NCI-H1092 treated with DMSO at 0.1 percent for 48 hours (cell line): ENCODE measurements around the gene NDUFS4.
"Not testable (repeated sequence)": the region's sequence is repeated elsewhere in the genome, so short reads cannot be mapped to it uniquely, and the experiment has no call there.

ENCODE experiments used
- DNase-seq: peaks from one replicate; lab custom pipeline; 2025; lab: John Stamatoyannopoulos, UW

The NDUFS4 gene

DNA sequence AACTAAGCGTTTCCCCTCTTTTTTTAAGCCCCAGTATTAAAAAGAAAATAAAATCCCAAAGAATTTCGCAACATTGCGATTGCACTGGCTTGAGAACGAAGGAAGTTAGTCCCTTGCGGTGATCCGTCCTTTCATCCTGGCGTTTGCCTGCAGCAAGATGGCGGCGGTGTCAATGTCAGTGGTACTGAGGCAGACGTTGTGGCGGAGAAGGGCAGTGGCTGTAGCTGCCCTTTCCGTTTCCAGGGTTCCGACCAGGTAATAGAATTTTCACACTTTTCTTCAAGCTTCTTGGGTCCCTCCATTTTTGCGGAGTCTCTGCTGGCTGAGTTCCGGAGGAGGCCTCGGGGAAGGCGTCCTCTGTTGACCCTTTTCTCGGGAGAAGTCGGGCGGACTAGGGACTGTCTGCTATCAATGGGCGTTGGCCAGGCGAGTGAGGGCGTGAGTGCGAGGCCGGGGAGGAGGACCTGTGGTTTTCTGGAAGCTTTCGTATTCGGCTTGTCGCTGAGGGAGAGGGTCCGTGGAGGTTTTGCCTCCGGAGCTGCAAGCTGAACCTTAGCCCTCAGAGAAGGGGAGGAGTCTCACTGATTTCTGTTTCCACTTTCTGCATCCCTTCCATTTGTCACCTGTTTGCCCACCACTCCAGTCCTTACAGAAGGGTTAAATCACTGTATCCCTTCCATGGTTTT is at the start of gene NDUFS4:
Gene NDUFS4 (plus strand): TSS at position 134 of the 686 bp plus-strand sequence. CDS start 24 bp downstream, at position 158.
- peak; percentile 87 for DNase-seq

DNA sequence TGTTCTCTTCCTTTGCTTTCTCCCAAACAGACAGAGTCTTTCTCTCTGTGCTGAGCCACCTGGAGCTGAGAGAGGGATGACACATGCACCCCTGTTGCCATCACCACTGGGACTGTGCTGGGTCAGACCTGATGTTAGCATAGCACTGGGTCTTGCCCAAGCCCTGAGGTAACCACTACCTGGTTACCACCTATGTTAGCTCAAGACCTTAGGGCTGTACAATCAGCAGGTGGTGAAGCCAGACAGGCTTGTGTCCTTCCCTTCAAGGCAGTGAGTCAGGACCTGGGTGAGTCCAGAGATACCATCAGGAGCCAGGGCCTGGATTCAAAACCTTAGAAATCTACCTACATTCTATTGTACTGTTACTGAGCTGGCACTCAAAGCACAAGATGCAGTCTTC is 47.9 kb upstream of the NDUFS4 start:
- DNase-seq = no peak

DNA sequence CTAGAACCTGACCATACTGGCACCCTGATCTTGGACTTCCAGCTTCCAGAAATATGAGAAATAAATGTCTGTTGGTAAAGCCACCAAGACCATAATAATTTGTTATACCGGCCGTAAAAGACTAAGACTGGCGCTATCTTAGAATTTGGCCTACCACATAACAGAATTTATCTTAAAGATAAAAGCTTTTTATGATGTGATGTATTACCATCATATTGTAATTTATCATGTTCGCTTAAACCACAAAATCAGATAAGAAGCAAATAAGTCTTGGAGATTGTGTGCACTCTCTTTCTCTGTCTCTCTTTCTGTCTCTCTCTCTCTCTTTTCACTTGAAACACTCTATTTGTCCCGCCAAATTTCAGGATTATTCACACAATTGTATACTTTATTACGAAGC is 44.5 kb upstream of the NDUFS4 start:
- no peak for DNase-seq

DNA sequence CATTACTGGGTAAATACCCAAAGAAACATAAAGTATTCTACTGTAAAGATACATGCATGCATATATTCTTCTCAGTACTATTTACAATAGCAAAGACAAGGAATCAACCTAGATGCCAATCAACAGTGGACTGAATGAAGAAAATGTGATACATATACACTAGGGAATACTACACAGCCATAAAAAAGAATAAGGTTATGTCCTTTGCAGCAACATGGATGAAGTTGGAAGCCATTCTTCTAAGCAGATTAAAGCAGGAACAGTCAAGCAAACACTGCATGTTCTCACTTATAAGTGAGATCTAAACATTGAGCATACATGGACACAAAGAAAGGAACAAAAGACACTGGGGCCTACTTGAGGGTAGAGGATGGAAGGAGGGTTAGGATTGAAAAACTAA is 39.6 kb upstream of the NDUFS4 start:
- no peak for DNase-seq

DNA sequence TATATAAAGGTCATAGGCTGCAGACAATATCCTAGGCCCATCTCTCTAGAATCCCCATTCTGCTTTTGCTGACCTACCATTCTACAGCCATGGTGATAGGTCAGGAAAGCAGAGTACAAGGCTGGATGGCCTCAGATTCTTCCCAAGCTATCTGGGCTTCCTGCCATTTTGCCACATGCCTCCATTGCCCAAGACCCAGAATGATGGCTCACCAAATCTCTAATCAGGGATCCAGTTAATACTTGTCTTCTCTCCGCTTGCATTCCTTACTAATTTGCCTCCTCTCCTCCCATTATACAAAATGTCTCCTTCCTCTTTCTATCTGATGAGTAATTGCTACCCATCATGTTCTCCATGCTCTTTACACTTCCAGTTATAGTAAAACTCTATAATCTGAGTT is 22.7 kb upstream of the NDUFS4 start:
- DNase-seq = no peak

DNA sequence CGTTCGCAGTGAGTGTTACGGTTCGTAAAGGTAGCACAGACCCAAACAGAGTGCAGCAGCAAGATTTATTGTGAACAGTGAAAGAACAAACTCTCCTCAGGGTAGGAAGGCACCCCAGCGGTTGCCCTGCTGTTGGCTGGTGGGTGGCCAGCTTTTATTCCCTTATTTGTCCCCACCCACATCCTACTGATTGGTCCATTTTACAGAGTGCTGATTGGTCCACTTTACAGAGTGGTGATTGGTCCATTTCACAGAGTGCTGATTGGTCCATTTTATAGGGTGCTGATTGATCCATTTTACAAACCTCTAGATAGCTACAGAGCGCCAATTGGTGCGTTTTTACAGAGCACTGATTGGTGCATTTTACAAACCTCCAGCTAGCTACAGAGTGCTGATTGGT is 19.7 kb upstream of the NDUFS4 start:
- not testable (repeated sequence) for DNase-seq

DNA sequence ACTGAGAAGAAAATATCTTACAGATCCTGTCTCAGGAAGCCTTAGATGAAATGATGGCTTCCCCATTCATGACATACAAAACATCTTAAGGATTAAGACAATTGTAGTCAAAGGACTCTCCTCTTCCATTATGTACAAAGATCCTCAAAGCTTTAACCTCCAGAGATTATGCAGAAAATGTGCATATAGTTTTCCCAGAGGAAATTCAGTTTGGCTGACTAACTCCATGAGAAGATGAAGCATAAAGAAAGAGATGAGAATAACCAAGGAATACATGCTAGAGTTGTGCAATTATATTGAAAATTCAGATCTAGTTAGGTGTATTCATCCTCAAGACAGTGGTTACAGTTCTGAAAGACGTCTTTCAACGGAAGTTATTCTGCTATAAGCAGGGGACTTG is 18.6 kb upstream of the NDUFS4 start:
- DNase-seq = no peak

DNA sequence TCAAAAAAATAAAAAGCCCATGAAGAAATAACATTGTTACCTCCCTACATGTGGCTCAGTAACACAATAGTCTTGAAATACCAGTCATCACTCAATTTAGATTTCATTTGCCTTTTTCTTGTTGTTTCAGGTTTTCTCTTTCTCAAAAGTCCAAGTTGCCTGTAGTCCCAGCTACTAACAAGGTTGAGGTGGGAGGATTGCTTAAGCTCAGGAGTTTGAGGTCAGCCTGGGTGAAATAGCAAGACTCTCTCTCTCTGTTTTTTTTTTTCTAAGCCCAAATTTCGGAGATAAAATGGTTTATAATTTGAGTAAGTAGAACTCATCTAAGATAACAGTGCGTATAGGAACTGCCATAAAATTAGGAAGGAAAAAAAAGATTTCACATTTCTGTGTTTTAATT is 17.5 kb upstream of the NDUFS4 start:
- DNase-seq = no peak

DNA sequence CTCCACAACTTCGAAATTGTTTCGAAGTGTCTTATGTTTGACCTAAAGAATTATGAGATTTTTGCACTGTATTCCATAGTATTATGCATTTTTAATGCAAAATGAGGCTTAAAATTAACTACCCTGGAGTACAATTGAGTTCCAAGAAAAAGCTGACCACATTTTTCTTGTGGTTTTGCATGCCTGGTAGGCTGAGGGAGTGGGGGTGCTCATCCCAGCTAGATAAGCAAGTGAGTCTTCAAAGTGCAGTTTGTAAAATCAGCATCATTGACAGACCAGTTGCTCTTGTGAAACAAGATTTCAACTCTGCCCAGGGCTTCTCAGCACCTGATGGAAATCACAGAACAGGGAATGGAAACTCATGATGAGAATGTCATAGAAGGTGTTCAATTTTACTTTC is 17.0 kb upstream of the NDUFS4 start:
- DNase-seq = no peak

DNA sequence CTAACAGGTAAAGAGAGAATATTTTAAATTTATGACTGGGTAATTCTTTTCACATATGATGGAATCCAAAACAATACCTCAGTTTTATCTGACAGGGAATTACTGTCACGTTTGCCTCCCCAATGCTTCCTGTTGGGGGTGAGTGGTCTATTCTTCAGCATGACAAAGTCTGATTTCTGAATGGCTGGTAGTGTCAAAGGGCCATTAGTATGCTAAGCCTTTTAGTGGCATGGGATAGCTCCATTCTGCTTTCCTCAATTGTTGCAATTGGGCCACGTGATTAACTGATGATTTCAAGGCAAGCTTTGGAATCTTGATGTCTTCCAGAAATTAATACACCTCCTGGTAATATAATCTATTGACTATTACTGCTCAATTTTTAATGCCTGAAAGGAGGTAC is 14.7 kb upstream of the NDUFS4 start:
- no peak for DNase-seq

DNA sequence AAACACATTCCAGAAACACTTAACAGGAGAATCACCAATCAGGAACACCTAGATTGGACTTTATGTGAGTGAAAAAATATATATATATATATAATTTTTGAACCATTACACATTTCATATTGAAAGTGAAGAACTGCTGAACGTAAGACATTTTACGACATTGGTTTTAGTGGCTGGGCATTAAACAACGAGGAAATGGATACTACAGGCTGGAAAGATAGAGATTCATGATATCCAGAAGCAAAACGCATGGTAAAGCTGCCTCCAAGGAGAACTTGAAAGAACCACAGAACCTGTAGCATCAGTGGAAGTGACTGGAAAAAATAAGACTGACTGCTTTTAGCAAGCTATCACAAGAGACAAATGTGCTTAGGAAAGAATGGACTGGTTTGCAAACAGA is 13.2 kb upstream of the NDUFS4 start:
- DNase-seq = no peak

DNA sequence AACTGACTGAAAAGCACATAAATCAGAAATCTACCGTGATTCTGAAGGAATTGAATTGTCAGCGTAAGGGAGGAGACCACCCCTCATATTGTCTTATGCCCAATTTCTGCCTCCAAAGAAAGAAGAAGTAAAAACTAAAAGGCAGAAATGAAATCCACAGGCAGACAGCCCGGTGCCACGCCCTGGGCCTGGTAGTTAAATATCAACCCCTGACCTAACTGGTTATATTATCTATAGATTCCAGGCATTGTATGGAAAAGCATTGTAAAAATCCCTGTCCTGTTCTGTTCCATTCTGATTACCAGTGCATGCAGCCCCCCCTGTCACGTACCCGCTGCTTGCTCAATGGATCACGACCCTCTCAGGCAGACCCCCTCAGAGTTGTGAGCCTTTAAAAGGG is 11.9 kb upstream of the NDUFS4 start:
- DNase-seq = not testable (repeated sequence)

DNA sequence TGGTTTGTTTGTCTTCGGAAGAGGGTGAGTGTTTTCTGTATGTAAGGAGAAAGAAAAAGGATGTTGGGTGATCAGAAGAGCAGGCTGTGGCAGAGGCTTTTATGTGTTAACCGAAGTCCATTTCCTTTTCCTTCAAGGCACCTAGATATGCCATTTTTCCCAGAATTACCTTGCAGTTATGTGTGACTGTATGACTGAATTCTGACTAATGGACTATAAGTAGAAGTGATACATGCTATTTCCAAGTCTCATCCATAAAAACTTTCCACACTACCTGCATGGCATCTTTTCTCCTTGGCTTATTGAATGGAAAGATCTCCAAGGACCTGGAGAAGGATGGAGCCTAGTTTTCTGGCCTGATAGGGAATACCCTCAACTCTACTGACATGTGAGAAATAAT is 10.6 kb upstream of the NDUFS4 start:
- DNase-seq = no peak

DNA sequence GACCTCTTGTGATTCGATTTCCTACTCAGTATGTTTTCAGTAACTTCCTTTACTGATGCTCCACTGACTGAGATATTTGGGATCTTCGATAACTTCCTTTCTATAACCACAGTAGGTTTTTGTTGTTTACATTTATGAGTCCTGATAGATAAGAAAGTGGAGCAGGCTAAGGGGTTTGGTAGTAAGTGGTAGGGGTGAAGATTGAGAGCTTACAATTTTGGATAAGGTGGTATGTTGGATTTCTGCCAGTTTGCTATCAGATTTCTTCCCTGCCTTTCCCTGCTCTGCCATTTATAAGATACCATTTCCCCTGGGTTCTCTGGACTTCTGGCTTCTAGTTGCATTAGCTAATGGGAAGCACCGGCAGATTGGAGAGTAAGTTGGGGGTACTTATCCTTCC is 7.9 kb upstream of the NDUFS4 start:
- DNase-seq = no peak

DNA sequence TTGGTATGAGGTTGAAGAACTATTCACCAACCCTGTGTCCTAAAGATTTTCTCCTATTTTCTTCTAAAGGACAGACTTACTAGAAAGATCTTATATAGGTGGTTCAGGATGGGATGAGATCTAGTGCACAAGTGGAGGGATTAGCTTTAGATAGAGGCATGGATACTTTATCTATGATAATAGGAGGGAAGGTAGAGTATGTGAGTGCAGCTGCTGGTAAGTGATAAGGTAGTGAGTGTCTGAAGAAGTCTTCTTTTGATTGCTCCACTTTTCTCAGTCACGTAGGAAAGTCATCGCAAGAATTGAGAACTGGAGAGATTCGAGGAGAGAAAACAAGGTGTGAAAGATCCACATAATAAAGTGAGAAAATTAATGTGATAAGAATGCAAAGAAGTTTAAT is 6.0 kb upstream of the NDUFS4 start:
- no peak for DNase-seq

DNA sequence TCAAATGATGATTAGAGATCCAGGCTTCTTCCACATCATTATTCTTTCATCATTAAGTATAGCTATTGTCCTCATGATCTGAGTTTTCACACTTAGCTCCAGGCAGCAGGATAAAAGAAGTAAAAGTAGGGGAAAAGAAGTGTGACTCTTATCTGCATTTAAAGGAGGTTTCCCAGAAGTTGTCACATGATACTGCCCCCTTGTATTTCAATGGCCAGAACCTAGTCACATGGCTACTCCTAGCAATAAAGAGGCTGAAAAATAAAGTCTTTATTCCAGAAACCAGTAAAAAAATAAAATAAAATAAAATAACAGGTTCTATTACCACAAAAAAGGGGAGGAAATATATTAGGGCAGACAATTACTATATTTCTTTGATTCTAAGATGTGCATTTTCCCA is 5.3 kb upstream of the NDUFS4 start:
- DNase-seq = no peak

DNA sequence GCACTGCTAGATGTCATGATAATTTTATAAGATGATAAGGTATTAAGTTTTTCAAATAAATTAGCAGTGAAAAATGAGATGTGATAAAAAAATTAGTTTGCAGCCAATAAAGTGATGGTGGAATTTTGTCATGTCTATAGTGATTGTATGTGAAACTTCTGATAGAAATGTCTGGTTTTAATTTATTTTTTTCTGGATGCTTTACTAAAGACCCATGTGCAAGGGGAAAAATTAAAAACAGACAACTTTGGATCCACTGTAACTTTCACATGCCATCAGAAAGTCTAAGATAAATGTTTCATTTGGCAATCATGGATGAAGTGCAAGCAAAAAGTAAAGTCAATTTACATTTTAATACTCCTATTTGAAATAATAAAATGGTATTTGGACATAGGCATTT is 4.4 kb upstream of the NDUFS4 start:
- DNase-seq = no peak

DNA sequence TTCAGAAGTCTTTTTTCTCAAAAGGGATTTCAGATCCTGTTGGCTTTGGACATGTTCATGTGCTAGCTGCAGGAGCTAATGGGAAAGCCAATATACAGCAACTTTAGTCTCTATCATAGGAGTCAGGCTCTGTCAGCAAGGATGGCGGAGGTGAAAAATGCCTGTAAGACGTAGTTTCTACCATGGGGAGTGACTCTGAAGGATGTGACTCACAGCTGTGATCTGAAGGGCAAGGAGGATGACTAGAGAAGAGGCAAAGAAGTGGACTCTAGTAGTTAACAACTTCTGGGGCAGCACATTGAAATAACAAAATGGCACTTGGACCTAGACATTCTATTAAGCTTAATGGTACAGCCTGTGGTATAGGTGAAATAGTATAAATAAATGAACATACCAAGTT is 3.1 kb upstream of the NDUFS4 start:
- no peak for DNase-seq

DNA sequence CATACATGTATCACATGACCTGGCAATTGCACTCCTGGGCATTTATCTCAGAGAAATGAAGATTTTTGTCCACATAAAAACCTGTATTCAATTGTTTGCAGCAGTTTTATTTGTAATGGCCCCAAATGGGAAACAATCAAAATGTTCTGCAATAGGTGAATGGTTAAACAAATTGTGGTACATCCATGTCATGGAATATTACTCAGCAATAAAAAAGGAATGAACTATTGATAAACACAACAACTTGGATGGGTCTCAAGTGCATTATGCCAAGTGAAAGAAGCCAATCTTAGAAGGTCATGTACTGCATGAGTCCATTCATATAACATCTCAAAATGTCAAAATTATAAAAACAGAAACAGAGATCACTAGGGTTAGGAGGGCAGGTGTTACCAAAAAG is 1.5 kb upstream of the NDUFS4 start:
- no peak for DNase-seq

DNA sequence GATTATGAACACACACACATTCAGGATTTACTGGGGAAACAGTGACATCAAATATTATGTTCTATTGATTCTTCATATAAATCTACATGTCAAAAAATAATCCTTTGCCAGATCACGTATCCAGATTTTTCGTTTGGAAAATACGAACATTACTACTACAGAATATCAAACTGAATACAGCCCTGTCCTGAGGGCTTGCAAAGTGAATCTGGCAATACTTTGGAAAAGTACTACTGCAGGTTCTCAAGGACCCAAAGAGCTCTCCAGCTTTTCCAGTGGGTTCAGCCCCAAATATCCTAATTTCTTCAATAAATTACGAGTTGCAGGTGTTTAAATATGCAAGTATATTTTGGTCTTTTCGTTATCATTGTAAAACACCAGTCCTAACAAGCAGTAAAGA is 411 bp upstream of the NDUFS4 start:
- no peak for DNase-seq

DNA sequence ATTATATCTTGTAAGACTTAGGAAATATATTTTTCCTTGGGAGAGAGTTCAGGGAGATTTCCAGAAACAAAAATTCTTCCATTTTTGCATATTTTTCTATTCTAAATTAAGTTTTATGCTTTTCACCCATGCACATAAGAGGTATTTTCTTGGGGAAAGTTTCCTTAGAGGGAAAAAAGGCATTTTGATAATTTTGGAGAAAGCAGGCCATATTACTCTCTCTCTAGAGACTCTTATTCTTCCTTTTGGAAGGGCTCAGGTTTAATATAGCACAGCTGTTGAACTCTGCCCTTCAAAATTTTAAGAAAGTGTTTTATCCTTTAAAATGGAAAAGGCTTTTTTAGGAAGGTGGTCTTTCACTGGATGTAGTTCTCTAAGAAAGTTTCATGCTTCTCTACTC is 8.0 kb downstream of the NDUFS4 start:
- no peak for DNase-seq

DNA sequence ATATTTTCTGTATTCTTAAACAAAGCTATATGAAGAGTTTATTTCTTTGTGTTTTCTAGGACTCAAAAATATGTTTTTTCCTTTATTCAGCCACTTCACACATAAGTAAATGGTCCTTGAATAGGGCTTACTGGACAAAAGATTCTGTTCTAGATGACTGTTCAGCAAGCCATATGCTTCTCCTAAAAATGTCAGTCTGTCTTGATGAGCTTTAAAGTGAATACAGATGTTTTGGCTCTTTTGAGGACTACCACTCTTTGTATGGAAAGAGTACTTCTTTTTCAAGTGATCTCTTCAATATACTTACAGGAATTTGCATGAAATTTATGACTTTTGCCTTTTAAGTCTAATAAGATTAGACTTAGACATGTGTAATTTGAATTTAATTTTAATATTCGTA is 8.4 kb downstream of the NDUFS4 start:
- no peak for DNase-seq

DNA sequence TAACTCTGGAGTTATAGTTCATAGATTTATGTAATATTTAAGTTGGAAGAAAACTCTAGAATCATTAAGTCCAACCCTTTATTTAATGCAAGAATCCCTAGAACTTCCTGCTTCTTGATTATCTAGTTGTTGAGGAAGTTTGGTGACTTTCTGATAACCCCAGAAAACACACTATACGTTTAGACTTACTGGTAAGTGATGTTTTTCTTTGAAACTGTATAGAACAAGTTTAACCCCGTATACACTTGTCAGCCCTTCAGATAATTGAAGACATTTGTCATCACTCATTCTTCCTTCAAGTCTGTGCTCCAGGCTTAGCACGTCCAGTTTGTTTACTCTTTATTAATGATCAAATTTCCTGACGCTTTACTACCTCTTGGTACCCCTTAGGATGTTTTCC is 9.0 kb downstream of the NDUFS4 start:
- no peak for DNase-seq

DNA sequence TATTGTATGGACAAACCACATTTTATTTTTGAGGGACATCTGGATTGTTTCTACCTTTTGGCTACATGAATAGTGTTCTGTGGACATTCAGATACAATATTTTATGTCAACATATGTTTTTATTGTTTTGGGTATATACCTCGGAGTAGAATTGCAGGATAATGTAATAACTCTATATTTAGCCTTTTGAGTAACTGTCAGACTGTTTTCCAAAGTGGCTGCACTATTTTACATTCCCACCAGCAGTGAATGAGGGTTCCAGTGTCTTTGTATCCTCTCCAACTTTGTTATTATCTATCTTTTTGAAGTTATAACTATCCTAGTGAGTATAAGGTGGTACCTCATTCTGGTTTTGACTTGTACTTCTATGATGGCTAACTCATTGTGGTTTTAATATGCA is 11.0 kb downstream of the NDUFS4 start:
- no peak for DNase-seq

DNA sequence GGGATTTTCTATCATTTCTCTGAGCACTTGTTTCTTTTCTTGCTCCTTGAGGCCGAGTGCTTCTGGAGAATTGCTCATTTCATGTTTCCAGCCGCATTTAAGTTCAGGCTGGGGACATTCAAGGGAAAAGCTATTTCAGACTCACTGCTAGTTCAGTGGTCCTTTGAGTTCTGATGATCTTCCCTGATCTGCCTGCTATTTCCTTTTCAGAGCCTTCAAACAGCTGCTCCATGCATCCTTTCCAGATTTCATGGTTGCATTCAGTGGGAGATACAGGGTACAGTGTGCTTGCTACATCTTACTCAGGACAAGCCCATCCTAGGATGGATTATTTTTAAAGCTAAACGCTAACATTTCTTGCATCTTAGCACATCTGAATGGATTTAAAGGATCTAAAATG is 14.7 kb downstream of the NDUFS4 start:
- no peak for DNase-seq
